COLO668 (cell line): Measurements from ENCODE around the gene HDAC4.

Experiments used
- DNase-seq: peaks from one replicate; lab custom pipeline; 2025; ENCODE audit not compliant: unreplicated experiment; lab: John Stamatoyannopoulos, UW

Gene HDAC4

DNA sequence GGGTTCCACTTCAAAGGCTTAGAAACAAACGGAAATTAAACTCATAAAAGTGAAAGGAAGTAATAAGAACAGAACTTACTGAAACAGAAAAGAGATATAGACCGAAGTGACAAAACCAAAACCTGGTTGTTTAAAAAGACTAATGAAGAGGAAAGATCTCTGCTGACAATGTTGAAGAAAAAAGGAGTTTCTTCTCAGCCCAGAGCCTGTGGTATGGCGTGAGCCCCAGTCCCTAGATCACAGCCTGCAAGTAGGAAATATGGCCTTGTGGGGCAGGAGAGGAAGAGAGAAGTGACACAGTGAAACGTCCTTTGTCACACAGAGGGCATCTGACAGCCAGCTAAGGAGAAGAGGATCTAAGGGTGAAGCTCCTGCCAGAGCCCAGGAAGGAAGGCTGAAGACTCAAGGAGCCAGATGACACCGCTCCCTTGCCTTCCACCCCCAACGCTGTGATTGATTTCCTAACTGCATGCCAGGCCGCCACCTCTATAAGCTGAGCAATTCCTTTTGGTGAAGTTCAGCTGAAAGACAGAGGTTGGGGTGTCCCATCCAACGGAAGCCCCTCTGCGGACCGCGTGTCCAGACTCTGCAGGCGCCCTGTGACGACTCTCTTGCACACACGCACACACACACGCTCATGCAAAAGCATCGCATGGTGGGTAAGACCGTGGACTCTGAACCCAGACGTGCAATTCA lies 141.1 kb downstream of the HDAC4 start:
- no peak for DNase-seq

DNA sequence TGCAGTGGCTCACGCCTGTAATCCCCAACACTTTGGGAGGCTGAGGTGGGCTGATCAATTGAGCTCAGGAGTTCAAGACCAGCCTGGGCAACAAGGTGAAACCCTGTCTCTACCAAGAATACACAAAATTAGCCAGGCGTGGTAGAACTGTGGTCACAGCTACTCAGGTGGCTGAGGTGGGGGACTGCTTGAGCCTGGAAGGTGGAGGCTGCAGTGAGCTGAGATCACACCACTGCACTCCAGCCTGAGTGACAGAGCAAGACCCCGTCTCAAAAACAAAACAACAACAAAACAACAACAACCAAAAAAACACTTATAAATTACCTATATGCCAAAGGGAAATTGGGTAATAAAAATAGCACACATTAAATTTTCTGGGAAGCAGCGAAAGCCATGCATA lies 141.6 kb downstream of the HDAC4 start:
- no peak for DNase-seq

DNA sequence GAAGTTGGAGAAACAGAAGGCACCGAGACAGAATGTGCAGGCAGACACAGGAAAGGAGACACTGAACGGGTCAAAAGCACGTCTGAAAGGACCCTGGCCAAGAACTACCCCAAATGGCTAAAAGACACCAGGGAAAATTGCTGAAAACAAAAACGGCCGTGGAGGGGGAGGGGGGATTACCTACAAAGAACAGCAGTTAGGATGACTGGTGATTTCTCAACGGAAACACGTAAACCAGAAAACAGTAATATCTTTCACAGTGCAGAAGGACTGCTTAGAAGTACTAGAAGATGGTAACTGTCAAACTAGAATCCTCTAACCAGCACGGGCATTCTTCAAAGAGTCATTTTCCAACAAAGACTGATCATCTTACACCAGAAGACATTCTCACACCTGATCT lies 142.6 kb downstream of the HDAC4 start:
- no peak for DNase-seq

DNA sequence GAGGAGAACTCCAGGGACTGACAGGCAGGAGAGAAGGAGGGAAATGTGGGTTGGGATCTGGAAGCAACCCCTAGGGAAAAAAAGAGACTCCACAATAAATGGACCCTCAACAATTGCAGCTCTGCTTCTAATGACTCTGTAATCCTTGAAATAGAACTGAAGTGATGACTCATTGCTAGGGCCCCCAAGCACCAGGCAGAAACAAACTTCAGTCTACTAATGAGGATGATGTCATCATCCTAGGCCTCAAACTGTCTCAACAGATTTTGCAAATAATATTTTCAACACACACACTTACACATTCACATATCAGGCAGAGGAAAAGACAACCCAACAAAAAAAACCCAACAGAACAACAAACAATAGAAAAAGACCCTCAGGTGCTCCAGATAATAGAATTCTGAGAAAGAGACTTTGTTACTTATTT lies 143.3 kb downstream of the HDAC4 start:
- no peak for DNase-seq

DNA sequence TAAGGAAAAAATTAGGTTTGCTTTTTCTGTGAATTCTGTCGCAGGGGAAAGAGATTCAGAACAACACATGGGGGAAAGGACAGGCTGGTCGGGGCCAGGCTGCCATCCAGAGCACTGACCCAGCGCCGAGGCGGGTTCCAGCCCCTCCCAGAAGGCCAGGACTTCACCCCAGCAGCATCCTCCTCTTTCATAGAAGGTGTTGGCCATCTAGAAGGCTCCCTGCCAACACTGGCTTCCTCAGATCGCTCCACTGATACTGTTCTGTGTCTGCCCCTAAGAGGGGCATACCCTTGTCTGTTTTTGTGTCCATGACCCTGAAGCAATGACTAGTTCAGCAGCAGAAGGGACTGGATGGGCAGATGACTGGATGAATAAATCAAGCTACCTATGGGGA lies 144.5 kb downstream of the HDAC4 start:
- DNase-seq: no peak

DNA sequence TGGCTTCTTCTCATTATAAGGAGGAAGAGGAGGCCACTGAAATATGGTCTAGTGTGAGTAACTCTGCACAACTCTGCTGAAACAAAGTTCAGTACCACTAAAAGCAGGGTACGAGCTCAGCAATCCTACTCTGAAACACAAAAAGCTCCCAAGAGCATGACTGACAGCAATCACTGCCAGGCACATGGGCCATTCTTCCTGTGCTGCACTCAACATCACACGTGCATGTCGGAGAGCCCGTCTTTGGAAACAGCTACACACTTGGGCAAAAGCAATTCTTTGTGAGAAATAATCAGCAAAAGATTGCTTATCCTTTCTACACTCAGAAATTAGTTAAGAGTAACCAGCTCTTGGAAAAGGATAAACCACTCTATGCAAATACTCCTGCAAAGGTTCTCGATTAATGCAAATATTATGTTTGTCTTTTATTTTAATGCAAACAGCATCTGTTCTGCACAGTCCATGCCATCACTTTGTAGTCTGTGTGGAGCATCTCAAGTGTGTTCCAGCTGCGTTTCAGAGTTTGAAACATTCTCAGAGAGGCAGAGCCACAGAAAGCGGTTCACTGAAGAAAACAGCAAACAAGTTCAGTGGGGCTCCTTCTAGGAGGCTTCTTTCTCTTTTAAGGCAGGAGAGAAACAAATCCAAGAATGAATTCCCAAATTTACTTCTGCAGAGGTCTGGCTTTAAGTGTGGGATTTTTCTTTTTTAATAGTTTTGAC lies 145.0 kb downstream of the HDAC4 start:
- no peak for DNase-seq

DNA sequence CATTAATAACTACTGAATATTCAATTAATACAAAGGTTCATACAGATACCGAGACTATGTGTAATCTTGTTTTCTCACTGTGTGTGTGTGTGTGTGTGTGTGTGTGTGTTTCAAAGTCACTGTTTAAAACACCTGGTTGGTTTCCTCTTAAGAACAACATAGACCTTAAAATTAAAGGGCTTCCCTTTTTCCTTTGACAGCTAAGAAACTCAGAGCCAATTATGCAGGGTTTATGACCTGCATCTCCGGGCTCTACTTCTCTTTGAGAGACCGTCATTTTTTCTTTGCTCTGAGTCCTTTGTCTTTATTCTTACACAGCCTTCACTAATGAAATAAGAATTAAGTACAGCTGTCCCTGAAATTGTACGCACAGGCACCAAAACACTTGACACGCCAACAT lies 145.6 kb downstream of the HDAC4 start:
- no peak for DNase-seq

DNA sequence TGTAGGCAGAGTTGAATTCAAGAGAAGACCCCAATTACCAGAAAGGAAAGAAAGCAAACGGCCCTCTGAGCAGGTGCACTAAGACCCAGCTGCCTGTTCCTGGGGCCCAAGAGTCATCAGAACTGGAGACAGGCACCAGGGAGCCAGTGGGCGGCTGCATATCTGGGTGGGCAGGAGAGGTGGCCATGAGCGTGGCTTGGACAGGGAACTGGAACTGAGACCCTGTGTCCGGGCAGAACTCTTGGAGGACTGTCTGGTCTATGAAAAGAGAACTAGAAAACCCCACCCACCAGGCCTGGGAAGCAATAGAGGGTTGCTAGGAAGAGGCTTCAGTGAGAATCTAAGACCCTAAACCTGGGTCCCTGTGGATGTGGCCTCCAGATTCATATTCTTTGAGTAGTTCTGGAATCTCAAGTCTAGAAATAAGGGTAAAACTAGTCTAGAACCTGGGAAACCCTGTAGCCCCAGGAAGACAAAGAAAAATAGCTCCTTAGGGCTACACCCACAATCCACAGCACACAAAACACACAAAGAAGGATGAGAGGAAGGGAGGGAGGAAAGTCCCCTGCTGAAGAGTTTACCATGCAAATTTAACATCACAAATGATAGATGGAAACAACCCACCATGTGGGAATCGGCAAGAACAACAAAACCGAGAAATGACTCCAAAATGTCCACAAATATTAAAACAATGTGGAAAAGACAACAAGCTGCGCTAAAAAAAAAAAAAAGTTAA lies 147.0 kb downstream of the HDAC4 start:
- no peak for DNase-seq

DNA sequence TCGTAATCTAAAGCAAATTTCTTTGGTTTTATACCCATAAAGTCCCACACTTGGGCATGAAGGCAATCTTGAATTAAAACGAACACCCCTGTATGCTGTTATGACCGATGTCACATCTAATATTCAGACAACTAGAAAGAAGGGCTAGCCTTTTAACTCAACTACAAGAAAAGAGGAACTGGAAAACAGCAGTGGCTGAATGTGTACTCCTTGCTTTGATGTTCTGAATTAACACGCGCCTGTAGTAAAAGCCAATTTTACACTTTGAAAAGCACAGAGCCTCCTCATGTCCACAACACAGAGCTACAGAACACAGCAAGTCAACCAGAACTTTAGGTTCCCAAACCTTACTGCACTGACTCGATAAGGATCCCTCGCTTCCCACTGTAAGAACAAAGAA lies 147.6 kb downstream of the HDAC4 start:
- no peak for DNase-seq

DNA sequence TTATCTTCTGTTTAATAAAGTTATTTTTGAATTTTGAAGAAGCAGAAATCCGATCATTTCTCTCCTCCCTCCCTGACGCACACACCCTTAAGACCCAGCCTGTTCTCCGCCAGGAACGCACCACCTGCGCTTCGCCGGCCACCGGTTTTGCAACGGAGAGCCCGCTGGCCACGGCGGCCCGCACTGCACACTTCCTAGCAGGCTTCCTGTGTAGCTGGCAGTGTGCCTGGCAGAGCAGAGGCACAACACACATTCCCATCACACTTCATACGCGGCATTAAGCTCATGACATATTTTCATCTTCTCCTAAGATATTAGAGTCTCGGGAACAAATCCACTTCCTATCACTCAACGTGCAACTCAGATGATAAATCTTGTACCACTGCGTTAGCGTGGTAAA lies 148.0 kb downstream of the HDAC4 start:
- DNase-seq: no peak

DNA sequence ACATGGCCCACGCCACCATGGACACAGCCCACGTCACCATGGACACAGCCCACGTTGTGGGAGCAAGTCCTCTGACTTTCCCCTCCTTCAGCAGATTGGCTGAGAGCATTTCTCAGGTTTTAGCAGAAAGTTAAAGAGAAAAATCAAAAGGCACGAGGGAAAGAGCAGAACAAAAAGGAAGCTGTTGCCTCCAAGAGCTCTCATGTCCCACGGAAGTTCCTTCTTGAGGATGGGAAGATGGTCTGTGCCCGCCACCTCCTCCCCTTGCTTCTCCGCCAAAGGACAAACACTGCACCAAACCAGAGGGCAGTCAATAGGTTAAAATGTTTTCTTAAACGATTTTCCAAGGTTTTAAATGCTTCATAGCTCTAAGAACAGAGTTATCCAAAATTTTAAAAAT lies 148.4 kb downstream of the HDAC4 start:
- DNase-seq: no peak

DNA sequence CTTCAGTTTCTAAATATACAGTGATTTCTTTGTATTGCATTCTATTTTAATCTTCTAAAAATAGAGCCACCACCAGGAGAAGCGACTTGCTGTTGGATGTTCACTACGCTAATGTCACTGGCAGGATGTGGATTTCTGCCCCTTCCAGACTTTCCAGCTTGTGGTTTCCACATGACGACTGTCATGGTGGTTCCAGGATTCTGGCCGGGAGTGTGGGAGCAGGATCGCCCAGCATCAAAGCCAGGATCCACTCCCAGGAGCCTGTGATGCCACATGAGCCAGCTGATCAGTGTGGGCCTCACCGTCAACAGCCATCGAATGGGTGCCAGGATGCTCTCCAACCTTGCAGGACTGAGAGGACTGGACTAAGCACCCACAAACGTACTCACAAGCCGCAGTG lies 148.8 kb downstream of the HDAC4 start:
- DNase-seq: no peak

DNA sequence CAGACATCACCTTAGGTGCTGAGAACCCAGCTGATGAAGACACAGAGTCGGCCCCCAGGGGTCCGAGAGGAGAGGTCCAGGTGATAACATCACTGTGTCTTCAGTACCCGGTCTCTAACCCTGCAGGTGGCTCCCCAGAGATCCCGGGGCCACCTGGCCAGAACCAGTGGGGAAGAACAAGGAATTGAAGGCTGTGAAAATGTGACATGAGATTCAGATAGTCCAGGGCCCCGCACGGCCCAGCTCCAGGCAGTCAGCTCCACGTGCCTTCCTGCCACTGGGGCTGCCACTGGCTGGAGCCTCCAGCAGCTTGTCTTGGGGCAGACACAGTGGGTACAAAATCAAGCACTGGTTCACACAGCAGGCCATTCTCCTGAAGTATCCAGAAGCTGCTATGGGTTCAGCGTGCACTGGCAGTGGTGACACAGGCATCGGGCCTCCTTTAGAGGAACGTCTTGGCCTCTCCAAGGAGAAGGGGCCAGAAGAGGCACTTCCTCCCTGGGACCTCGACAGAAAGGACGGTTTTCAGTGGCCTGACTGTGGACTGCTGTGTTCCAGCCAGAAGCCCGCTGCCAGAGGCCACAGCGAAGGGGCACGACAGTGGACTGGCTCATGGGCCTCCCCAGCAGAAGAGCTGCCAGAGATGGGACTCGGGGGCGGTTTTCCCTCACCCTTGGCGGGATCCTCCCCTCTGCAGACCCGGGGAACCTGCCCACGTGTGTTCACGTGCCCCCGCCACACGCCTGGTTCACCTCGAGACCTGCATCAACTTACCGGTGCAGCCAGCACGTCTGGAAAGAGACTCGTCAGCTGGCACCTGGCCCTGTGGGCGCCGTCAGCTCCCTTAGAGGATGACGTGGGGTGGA lies 150.4 kb downstream of the HDAC4 start:
- no peak for DNase-seq

DNA sequence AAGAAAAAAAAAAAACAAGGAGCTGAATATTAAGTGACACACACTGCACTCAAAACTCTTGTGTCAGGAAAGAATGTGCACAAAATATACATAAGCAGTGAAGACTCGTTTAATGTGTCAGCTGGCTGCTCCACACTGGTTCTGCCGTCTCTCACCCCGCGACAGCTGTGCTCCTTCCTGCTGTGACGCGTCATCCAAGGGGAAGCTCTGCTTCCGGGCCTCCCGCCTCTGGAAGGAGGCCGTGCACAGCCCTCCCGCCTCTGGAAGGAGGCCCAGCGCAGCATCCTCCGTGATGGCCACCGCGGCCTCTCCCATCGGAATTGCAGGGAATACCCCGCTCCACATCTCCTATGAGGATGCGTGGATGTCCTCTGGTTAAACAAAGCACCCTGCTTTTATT lies 151.0 kb downstream of the HDAC4 start:
- DNase-seq: peak; percentile 56

DNA sequence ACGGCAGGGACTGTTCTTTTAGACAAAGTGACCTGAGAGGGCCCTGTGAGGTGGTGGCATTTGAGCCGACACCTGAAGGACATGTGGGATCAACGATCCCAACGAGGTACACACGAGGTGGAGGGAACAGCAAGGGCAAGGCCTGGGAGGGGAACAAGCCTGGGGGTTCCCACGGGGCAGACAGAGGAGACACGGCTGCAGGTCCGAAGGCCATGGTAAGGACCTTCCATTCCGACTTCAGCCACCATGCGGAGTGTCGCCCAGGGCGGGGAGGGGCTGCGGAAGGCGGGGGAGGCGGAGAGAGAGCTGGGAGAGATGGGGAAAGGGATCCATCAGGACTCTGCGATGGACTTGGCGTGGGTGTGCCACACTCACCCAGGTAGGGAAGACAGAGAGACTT lies 151.8 kb downstream of the HDAC4 start:
- DNase-seq: no peak

DNA sequence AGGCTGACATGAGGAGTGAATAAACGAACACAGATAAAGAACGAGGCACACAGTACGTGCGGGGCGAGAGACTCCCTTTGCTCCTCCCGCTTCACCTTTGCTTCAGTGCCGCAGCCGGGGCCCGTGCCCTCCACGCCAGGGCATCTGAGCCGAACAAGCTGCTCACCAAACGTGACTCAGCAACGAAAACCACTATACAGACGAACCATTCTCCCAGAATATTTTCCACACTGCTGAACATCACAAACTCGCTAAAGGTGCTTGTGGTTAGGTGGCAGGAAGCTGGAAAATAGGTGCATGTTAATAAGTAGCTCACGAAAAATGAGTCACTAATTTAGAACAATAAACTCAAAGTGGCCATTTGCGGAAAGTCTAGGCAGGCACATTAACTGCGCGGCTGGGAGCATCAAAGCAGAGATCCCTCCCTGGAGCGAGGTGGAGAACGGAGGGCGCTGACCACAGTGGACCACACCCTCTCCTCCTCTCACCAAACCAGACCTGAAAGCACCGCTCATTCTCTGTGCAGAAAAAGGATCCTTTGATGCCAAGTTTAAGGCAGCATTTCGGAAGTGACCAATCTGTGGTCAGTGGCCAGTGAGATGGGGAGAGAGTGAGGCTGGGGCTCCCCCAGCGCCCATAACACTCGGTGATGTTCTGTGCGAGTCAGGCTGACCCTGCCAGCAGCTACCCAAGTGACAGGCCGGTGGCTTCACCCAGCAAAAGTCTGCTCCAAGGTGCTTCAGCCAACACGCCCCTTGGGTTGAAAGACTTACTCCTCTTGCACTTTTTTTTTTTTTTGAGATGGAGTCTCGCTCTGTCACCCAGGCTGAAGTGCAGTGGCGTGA lies 153.2 kb downstream of the HDAC4 start:
- peak; percentile 74 for DNase-seq

DNA sequence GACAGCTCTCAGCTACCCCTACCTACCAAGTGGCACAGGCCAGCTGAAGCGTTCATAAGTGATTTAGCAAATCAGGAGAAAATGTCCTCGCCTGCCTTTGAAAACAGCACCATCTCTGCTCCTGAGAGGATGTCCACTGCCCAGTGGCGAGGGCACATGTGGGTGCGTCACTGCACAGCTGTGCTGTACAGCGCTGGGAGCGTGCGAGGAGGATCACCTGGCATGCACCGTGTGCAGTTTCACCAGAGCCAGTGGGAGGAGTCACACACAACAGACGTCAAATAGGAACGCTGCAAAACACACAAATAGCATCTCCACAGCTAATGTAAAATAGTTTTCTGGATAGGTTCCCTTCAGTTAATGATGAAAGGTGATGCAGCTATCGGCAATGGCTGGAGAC lies 154.1 kb downstream of the HDAC4 start:
- peak; percentile 88 for DNase-seq

DNA sequence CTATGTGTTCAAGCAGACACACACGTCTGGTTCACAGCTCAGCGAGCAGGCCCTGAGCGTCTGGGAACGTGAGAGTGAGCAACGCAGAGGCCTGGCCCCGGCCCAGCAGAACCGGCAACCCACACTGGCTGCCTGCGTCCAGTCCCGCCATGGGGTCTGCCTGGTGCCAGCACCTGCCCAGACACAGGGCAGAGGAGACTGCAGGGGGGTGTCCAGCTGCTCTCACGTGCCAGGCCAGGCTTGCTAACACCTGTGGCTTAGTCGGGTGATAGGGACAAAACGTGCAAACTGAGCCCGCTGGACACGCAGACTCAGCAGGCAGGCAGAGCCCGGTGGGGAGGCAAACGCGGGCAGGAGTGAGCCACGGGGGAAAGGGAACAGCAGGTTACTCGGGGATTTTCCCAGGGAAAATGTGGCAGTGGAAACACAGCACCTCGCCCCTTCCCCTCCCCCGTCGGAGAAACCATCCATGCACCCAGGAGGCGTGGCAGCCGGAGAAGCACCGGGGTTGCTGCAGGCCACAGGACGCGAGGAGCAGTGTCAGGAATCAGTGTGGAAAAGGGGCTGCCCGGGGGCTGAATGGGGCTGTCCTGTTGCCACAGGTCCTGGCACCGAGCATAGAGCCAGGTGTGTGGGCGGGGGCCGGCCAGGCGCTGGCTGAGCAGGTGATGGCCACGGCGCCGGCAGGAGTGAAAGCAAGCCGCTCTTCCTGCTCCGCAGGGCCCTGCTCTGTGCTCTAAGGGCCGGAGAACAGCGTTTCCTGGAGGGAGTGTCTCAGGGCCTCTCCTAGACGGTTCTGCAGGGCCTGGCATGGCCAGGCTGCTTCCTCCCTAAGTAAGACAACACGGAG lies 154.7 kb downstream of the HDAC4 start:
- peak; percentile 77 for DNase-seq

DNA sequence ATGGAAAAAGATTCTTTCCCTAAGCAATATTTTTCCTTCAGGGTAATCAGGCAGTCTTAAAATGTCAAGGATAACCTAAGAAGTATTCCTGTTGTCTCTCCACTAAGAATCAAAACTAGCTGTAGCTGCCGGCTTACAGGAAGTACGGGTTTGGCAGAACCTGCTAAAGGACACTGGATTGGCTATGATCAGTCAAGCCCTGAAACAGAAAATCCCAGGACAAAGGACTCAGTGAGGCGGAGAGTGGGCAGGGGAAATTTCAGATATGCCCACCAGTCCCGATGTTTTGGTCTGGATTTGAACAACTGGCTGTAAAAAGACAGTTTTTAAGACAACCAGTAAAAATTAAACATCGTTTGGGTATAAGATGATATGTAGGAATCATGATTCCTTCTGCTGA lies 155.7 kb downstream of the HDAC4 start:
- no peak for DNase-seq
